Left colon (tissue), 2 donors: ENCODE data around the gene ARHGAP44. TPM values are rescaled to one million over a fixed set of nuclear protein-coding genes. Genes with fewer than 3 reads are reported as not detected.
A peak's percentile ranks its signal among the peaks of the same experiment; 100 is the strongest.

Source experiments
- ATAC-seq: fragments of 200-7000 bp; cut with Tn5 transposase; one replicate; pipeline ENCODE4 v1.9.1; 2020; ENCODE audit warnings: mild to moderate bottlenecking, moderate library complexity
- DNase-seq, 2 donors: peaks; one replicate each; pipeline ENCODE4 v3.0.0-alpha.2; 2020
- intact Hi-C, 2 donors: fragments of 100-400 bp; cut with DNase I in 1 of 2; cut with micrococcal nuclease in 1 of 2; formaldehyde crosslinking; loops; one replicate each; pipeline versions ENCODE4 v1.11.2 to v1.14.0; 2022; cut with DNase I, micrococcal nuclease
- total RNA-seq, 2 donors: library from RNA; stranded (reverse); fragmentation: NEBNext Ultra II Directional; extraction: Animal tissue kit (Norgen Biotek cat#: 25700); gene quantifications; one replicate each; pipeline ENCODE4 v1.2.1, GENCODE V29; 2021
- donor health status: DM: no; HTN: no; CAD: no.
- donor health status: DM: yes; HTN: yes; CAD: no.

Gene ARHGAP44
- total RNA-seq, 2 donors from 2014 or later: 44.4 to 71.1 TPM

DNA sequence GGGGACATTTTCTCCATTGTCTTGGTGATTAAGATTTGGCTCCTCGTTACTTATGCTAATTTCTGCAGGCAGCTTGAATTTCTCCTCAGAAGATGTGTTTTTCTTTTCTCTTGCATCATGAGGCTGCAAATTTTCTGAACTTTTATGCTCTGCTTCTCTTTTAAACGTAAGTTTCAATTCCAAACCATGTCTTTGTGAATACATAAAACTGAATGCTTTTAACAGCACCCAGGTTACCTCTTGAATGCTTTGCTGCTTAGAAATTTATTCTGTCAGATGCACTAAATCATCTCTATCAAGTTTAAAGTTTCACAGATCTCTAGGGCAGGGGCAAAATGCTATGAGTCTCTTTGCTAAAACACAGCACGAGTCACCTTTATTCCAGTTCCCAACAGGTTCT is 19.4 kb downstream of the ARHGAP44 start:
- intact Hi-C loops: no loop called here
- no peak for DNase-seq
- no peak for ATAC-seq

DNA sequence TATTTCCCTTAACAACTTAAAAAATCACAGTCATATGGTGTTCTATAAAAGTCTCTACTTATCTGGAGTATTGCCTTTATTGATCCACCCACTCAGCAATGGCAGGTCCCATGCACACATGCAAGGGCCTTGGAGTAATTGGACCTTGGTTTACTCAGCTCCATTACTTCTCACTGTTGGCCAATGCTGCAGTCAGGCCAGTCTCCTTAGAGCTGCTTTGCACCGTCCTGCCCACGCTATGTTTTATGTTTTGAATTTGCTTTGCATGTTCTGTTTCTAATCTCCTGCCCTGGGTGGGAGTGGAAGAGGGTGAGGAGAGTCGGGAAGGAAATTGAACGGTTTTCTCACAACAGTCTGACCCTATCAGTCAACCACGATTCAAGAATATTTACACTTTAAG is 23.6 kb downstream of the ARHGAP44 start:
- ATAC-seq (peak; percentile 67), DNase-seq (no peak)
- intact Hi-C loops: no loop called here

GRCh38 chr17:12813664-12814063 is 24.4 kb downstream of the ARHGAP44 start:
- intact Hi-C loops: no loop called here

DNA sequence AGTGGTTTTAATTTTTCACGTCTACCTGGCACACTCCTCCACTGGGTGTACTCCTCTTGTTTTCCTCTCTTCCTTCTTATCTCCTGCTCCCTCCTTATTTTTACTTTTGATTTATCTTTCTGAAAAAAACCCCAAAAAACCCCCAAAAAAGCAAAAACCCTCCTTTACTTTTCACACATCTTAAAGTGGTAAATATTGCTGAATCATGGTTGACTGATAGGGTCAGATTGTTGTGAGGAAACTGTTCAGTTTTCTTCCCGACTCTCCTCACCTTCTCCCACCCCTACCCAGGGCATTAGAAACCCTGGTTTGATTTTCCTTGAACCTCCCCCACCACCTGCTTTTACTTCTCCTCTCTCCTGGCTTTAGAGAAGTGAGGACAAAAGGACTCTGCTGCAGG is 25.4 kb downstream of the ARHGAP44 start:
- intact Hi-C loops: no loop called here
- no peak for DNase-seq
- peak; percentile 21 for ATAC-seq

More at GRCh38 chr17:12813664-12814063, 24.4 kb downstream of the ARHGAP44 start:
- ATAC-seq (no peak), DNase-seq (no peak)

GRCh38 chr17:12815642-12816141 is 26.4 kb downstream of the ARHGAP44 start:
- intact Hi-C loops: no loop called here
- peak; percentile 54 for ATAC-seq
- DNase-seq: peak in 1 of 2 donors; percentile 28

DNA sequence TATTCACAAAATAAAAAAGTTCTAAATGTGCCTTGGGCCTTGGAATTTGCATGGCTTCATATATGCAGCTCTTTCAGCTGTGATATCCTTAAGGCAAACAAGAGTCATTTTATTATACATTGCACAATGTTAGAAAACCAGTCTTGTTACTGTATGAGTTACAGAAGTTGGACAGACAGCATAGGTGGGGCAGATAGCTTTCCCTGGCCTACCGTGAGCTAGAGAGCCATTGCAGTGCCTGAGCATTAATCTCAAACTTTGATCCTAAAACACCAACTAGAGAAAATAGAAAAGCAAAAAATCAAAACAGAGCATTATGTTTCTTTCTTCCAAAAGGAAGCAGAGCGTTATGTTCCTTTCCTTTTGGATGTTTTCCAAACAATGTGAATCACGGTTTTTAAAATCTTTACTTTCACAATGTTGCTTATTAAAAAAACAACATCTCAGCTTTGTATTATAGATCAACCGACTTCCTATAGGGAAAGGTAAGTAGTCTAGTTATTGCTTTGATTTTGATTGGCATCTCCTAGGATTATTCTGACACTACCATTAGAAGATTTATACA is 32.2 kb downstream of the ARHGAP44 start:
- peak; percentile 23 to 45 for DNase-seq
- intact Hi-C loops: no loop called here
- peak; percentile 96 for ATAC-seq

GRCh38 chr17:12826431-12826830 is 37.1 kb downstream of the ARHGAP44 start:
- intact Hi-C loops: no loop called here
- DNase-seq: no peak
- no peak for ATAC-seq

DNA sequence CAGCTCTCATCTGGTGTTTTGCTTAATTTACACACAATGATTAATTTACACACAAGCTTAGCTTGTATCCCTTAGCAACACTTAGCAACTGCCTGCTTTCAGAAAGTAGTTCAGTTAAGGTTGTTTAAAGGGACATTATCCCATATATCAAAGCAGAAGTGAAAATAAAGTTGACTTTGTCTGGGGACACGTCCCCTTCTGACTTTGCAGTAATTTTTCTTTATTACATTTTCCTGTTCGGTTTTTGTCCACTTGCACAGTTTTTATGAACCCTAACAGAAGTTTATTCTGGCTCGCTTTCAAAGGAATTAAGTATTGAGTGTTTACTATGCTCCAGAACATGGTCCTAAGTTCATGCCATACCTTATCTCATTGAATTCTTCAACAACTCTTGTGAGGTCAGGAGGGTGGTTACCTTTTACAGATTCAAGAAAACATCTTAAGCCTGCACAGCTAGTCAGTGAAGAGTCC is 41.5 kb downstream of the ARHGAP44 start:
- intact Hi-C loops: no loop called here
- ATAC-seq (peak; percentile 90), DNase-seq (no peak)

- intact Hi-C loops: no loop called here
- no peak for DNase-seq
- no peak for ATAC-seq
Observed at GRCh38 chr17:12831839-12832238, 42.5 kb downstream of the ARHGAP44 start.

- no peak for ATAC-seq
- intact Hi-C loops: no loop called here
- DNase-seq: no peak
Observed at GRCh38 chr17:12839042-12839441, 49.7 kb downstream of the ARHGAP44 start.

- no peak for ATAC-seq
- DNase-seq: no peak
- intact Hi-C loops: no loop called here
Observed at GRCh38 chr17:12842936-12843335, 53.6 kb downstream of the ARHGAP44 start.

DNA sequence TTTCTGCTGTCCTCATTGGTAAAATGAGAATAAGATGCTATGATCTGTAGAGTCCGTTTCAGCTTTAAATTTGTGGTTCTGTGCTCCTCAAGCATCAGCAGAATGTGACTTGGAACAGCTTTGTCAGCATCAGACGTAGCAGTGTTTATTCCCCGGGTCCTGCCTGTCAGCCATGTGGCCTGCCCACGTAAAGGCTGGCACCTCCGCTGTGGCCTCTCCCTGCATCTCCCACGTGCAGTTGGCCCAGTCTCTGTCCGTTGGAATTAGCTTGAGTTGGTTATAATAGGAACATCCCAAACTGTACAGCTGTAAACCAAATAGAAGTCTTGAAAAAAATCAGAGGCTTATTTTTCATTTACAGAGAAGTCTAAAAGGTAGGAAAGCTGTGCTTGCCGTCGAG is 61.7 kb downstream of the ARHGAP44 start:
- no peak for ATAC-seq
- intact Hi-C loops: no loop called here
- no peak for DNase-seq

GRCh38 chr17:12851901-12852435 is 62.7 kb downstream of the ARHGAP44 start:
- no peak for DNase-seq
- peak; percentile 90 for ATAC-seq
- intact Hi-C loops: no loop called here

GRCh38 chr17:12853921-12854320 is 64.6 kb downstream of the ARHGAP44 start:
- no peak for ATAC-seq
- DNase-seq: no peak
- intact Hi-C loops: no loop called here

DNA sequence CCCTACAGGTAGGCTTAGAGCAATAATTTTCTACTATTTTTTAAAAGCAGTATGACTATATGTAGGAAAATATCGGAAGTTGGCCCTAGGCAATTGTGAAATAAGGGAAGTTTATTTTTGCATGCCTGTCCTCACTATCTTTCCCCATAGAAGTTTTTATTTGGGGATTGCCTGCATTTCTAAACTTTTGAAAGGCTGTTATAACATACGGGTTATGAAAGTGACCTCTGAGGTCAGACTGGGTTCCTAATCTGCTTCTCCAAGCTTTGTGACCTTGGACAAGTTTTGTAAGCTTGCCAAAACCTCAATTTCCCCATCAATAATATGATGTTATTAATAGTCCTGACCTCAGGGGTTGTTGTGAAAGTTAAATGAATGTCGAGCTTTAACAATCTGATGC is 67.1 kb downstream of the ARHGAP44 start:
- DNase-seq: no peak
- intact Hi-C loops: no loop called here
- no peak for ATAC-seq

- no peak for DNase-seq
- ATAC-seq: no peak
- intact Hi-C loops: no loop called here
Observed at GRCh38 chr17:12857592-12857991, 68.3 kb downstream of the ARHGAP44 start.

GRCh38 chr17:12859520-12859919 is 70.2 kb downstream of the ARHGAP44 start:
- DNase-seq: no peak
- intact Hi-C loops: no loop called here
- ATAC-seq: no peak

GRCh38 chr17:12865769-12866168 is 76.5 kb downstream of the ARHGAP44 start:
- intact Hi-C loops: no loop called here
- DNase-seq (no peak), ATAC-seq (no peak)

DNA sequence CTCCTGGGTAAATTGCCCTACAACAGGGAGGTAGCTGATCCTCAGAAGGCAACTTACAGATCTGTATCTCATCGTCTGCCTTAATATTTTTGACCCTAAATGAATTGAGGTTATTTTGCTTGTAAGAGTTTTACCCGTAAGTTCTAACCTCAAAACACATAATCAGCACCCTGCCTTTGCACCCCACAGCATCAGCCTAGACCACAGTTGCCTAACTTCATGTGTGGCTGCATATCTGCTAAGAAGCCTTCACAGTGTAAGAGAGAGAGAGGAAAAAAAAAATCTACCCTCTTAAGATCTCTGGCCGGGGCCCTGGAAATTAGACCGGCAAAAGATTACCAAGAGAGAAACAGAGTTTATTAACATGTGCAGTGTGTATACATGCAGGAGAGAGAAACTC is 76.9 kb downstream of the ARHGAP44 start:
- DNase-seq (no peak), ATAC-seq (no peak)
- intact Hi-C loops: no loop called here

- intact Hi-C loops: no loop called here
- DNase-seq: no peak
- ATAC-seq: no peak
Observed at GRCh38 chr17:12867726-12868125, 78.4 kb downstream of the ARHGAP44 start.
